NCI-H1048 (cell line): ENCODE data around the gene FGF13.

Source experiments
- DNase-seq: peaks from one replicate; lab custom pipeline; 2025; lab: John Stamatoyannopoulos, UW

FGF13 gene

DNA sequence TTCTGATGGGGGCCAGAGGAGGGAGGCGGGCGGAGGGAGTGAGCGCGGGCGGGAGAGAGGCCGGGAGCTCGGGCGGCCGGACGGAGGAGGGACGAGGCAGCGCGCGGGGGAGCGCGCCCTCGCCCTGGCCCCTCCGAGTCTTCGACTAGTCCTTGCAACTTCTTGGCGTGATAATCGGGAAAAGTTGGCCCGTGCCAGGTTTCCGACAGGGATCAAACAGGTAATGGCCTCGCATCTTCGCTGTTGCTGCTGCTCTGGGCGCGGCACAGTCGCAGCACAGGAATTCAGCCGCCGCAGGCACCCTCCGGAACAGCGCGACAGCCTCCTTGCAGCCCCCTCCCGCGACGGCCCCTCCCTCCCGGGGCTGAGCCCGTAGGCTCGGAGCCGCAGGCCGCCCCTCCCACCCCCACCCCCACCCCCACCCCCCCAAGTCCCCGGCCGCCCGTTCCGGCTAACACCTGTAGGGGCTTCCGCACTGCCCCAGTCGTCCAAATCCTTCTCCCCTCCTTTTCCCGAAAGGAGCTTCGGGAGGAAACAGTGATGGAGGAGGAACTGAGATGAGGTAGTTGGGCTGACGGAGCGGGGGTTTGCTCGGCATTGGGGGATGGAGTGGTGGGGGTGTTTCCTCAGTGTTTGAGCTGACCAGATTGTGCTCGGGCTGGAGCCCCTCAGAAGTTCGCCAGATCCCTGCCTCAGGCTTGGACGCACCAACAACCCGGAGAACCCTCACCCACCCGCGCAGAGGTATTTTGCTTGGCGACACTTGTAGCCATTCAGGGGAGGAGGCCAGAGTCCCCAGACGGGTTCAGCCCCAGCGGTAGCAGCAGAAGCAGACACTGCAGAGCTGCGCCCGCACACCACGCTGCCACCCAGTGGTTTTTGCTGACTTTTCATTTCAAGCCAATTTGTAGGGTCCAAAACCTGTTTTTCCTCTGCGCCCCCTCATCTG, at the start of gene FGF13:
Gene FGF13 (minus strand): TSS at position 319 of the 949 bp plus-strand sequence. CDS start 714 bp downstream, outside the sequence.
- DNase-seq, result no peak

DNA sequence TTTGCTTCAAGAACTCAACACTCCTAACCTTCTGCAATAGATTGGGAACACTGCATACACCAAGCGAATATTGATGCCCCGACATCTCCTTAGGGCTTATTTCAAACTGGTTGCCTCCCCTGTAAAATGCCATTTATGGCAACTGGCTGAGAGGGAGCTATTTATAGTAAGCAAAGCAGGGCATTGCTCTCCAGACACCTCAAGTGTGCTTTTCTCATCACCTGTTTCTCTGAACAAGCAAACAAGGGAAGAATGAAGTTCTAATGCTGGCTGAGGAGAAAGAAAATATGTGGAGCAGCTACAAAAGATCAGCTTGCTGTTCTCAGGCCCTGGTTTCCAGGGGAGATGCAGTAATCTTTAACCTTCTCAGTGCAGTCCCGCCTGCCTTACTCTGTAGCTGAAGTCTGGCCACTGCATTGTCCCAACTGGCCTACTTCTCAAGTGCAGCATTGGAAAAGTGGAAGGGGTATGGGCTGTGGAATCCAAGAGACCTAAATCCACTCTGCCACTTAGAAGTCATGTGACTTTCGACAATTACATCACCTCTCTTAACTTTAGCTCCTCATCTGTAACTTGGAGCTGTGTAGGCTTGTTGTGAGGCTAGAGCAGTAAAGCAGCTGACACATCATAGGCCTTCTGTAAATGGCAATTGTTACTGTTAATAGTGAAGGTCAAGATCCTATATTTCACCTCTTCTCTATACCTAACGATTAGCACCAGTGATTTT, 47.9 kb upstream of the FGF13 start:
- no peak for DNase-seq

GRCh38 chrX:138756234-138756633, 44.7 kb upstream of the FGF13 start:
- DNase-seq, result no peak

DNA sequence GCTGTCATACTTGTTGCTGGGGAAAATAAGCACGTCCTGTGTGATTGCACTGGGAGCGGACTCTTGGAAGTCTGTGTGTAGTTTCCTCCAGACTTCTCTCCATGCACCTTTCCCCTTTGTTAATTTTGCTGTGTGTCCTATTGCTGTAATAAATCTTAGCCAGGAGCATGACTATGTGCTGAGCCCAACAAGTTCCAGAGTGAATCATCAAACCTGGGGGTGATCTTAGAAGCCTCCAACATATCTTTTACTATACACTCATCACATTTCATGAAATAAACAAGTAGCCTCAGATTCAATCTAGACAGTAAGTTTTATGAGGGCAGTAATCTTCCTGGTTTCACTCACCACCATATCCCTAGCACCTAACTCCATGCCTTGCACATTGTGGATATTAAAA, 43.3 kb upstream of the FGF13 start:
- DNase-seq, result no peak

DNA sequence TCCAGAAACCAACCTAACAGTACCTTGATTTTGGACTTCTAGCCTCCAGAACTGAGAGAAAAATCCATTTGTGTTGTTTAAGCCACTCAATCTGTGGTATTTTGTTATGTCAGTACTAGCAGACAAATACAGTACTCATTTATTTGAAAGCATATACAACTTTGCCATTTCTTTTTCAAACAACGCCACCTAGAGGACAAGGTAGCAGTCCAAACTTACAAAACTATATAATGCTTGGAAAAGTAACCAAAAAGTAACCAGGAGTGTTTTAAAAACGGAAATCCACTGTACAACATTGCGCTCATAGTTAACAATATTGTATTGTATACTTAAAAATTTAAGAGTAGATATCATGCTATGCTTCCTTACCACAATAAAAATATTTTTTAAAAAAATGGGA, 37.0 kb upstream of the FGF13 start:
- DNase-seq, result no peak

DNA sequence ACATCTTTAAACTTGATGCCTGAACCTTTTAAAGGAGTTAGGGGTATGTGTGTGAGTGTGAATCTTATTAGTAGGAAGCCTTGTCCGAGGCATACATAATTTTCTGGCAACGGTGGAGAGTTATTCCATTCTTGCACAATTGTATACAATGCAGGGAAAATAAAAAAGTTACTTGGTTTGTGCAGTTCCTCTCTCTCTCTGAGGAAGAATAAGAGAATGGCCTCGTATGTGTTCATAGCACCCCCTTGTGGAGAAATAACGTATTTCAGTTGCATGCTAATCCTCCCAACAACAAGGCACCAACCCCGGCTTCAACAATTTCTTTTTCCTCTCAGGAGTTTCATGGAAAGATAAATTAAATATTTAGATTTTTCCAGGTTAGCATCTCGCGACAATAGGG, 33.7 kb upstream of the FGF13 start:
- peak; percentile 25 for DNase-seq

- no peak for DNase-seq
Measured at GRCh38 chrX:138742217-138742616, 30.7 kb upstream of the FGF13 start.

GRCh38 chrX:138740341-138740740, 28.8 kb upstream of the FGF13 start:
- DNase-seq, result no peak

- no peak for DNase-seq
Measured at GRCh38 chrX:138723301-138723700, 11.8 kb upstream of the FGF13 start.

- no peak for DNase-seq
Measured at GRCh38 chrX:138719396-138719795, 7.9 kb upstream of the FGF13 start.

DNA sequence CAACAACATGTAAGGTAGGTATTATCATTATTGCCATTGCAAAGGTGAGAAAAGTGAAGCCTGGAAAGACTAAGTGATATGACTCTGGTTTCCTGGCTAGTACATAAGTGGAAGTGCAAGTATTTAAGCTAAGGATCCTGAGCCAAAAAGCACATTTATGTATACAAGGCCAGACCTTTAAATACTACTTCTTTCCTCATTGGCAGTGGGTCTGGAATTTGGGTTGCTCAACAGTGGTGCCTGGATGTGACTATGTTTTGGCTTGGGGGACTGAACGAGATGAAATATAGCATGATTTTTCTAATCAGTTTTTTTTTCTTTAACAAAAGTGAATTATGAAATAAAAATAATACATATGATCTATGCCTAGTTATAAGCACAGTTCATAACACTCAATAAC, 7.4 kb upstream of the FGF13 start:
- DNase-seq, result no peak

DNA sequence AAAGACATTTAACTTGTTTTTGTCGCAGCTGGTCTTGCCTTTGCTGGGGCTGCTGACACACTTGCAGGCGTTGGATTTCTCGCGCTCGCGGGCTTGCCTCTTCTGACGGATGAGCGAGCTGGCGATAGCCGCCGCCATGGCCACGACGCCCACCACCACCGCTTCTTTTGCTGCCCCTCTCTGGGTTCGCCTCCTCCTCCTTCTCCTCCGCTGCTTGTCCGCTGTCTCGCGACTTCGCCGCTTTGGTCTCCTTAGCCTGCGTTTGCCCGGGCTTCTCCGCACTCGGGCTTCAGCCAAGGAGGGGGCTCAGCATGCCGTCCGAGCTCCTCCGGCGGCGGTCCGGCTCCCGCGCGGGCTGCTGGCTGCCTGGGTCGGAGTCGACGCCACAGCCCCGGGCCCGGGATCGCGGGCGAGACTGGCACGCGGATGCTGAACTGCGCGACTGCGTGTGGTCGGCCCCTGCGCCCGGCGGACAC, 613 bp downstream of the FGF13 start:
- no peak for DNase-seq

- DNase-seq, result no peak
Measured at GRCh38 chrX:138709886-138710791, 1.4 kb downstream of the FGF13 start.

- no peak for DNase-seq
Measured at GRCh38 chrX:138708268-138708667, 3.2 kb downstream of the FGF13 start.

DNA sequence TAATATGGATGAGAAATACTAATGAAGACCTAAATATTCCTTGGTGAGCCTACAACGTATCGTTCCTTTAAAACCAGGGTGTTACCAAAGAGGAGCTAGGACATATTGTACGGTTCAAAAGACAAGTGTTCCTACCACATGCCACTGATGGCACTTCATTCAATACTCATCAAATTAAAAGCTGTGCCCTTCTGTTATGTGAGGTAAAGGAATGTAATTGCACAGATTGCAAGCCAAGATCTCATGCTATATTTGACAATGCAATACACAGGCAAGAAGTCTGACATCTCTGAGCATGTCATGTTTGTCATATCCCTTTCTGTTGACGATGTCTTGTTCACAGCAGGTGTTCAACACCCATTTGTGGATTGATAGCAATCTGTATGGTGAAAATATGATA, 6.9 kb downstream of the FGF13 start:
- DNase-seq, result no peak

- DNase-seq, result no peak
Measured at GRCh38 chrX:138704101-138704500, 7.4 kb downstream of the FGF13 start.

- no peak for DNase-seq
Measured at GRCh38 chrX:138692591-138692990, 18.9 kb downstream of the FGF13 start.

DNA sequence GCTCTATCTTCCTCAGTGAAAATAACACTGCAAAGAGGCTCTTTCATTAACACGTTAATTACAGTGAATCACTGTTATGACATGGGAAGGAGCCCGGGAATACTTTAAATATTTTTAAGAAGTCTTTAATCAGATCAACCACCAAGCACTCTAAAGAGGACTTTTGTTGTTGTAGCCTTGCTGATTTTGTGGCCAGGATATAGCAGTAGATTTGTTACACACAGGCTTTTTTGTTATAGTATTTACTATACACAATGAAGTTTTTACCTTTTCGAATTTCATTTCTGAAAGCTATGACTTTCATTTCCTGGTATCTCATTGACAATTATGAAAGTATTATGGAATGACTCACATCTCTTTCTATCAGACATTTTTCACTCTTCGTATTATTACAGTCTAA, 20.3 kb downstream of the FGF13 start:
- DNase-seq, result no peak

GRCh38 chrX:138690591-138690990, 20.9 kb downstream of the FGF13 start:
- DNase-seq, result no peak

DNA sequence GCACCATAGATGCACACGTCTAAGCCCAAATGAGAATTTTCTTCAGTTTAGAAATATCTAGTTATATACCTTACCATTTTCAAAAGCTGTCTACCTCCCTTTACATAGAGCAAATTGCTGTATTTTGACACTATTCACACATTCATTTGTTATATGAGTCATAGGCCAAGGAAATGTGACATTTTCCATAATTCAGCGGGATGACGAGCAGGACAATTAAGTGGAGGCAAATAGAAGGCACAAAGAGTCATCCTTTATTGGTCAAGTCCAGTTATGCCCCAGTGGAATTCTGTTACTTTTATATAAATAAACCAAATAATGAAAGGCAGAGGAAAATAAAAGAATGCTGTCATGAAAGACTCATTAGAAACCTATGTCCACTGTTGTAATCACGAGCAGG, 27.9 kb downstream of the FGF13 start:
- DNase-seq, result no peak

DNA sequence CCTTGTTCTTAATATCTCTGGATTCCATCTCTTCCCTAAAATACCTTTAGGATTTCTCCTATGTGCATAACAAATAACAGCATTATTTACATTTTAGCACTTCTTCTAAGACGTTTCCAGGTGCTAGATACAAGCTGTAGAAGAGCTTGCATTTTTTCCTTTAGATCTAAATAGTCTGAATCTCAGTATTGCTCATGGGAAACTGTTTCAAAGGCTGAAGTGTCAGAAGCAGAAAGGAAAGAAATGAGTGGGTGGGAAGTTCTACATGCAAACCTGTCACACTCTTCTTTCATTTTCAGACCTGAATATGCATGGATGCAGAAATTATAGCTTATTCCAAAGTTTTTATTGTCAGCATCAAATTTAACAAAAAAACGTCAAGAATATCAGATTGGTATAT, 41.8 kb downstream of the FGF13 start:
- DNase-seq, result no peak

- no peak for DNase-seq
Measured at GRCh38 chrX:138664466-138664865, 47.1 kb downstream of the FGF13 start.
